Panc1 (cell line): ENCODE measurements around the gene CCN5. TPM values are rescaled to one million over a fixed set of nuclear protein-coding genes. Genes with fewer than 3 reads are reported as not detected.
A peak's percentile ranks its signal among the peaks of the same experiment; 100 is the strongest.
"Not testable (repeated sequence)": the region's sequence is repeated elsewhere in the genome, so short reads cannot be mapped to it uniquely, and the experiment has no call there.

Source experiments
- ATAC-seq: fragments of 200-7000 bp; cut with Tn5 transposase; 2 replicates; pipeline ENCODE4 v1.9.1; 2020; ENCODE audit warnings: mild to moderate bottlenecking, moderate library complexity
- Bru-seq: library from RNA; stranded (reverse); fragments of 400-500 nt; gene quantifications from one replicate; lab custom pipeline; 2021; lab: Mats Ljungman, UMichigan
- BruChase-seq, 2 experiments: library from RNA; stranded (reverse); fragments of 400-500 nt; gene quantifications; one replicate each; lab custom pipeline; 2021; lab: Mats Ljungman, UMichigan
- BruUV-seq: library from RNA; stranded (reverse); fragments of 400-500 nt; replicated peaks from 2 replicates; lab custom pipeline; 2021; lab: Mats Ljungman, UMichigan
- CTCF ChIA-PET: fragments of 300-600 bp; sonication (Branson Sonifier 250); formaldehyde crosslinking; loops from one replicate; lab custom pipeline; 2022; ENCODE audit warnings: antibody characterized with exemption; lab: Charles Lee
- POLR2A ChIA-PET: fragments of 300-600 bp; sonication (Branson Sonifier 250); formaldehyde crosslinking; loops from one replicate; lab custom pipeline; 2022; ENCODE audit warnings: antibody characterized with exemption; lab: Charles Lee
- DNase-seq: peaks from one replicate; pipeline ENCODE4 v3.0.0-alpha.2; 2010; ENCODE audit warnings: low read depth, low spot score
- H3K27ac ChIP-seq: 2 replicates; pipeline ENCODE4 v1.5.1; 2011; ENCODE audit warnings: mild to moderate bottlenecking, low read length, inconsistent platforms
- H3K27me3 ChIP-seq: fragments of 200-500 bp; sonication (Bioruptor generic); 2 replicates; pipeline ENCODE4 v1.6.0; 2014; ENCODE audit warnings: low read length, inconsistent platforms; ENCODE audit not compliant: control insufficient read depth, insufficient read depth
- H3K36me3 ChIP-seq: fragments of 200-500 bp; sonication (Bioruptor generic); 2 replicates; pipeline ENCODE4 v1.5.1; 2014; ENCODE audit warnings: inconsistent platforms, mild to moderate bottlenecking, low read length, moderate library complexity; ENCODE audit not compliant: control insufficient read depth, insufficient read depth
- H3K4me1 ChIP-seq: 2 replicates; pipeline ENCODE4 v1.5.1; 2011; ENCODE audit warnings: inconsistent platforms, mild to moderate bottlenecking, low read length, moderate library complexity; ENCODE audit not compliant: control insufficient read depth, insufficient read depth
- H3K4me3 ChIP-seq, 2 experiments: 2 replicates each; pipeline ENCODE4 v1.5.1; 2011 to 2012; ENCODE audit warnings: low read depth in 2 of 2, low read length in 2 of 2, mild to moderate bottlenecking in 2 of 2, inconsistent platforms in 1 of 2, moderate library complexity in 1 of 2
- H3K9me3 ChIP-seq: fragments of 200-500 bp; sonication (Bioruptor generic); 2 replicates; pipeline ENCODE4 v1.5.1; 2014; ENCODE audit warnings: low read depth, mild to moderate bottlenecking, inconsistent platforms, low read length, moderate library complexity; ENCODE audit not compliant: control insufficient read depth, insufficient read depth
- POLR2AphosphoS5 ChIP-seq: IDR thresholded peaks from 2 replicates; pipeline ENCODE4 v1.6.1; 2012; ENCODE audit warnings: mild to moderate bottlenecking, low read depth, low read length, moderate library complexity
- SIN3A ChIP-seq: IDR thresholded peaks from 2 replicates; pipeline ENCODE4 v1.6.1; 2012; ENCODE audit warnings: low read depth, mild to moderate bottlenecking, low read length, moderate library complexity, borderline replicate concordance; ENCODE audit not compliant: insufficient read depth
- TCF7L2 ChIP-seq: IDR thresholded peaks from 2 replicates; pipeline ENCODE4 v1.6.1; 2011; ENCODE audit warnings: mild to moderate bottlenecking, low read depth, low read length, inconsistent platforms
- in situ Hi-C: cut with HindIII; loops from 2 replicates; pipeline ENCODE4 v1.10.0; 2016; ENCODE audit warnings: low sequenced_read_pairs, low pct_unique_long_range_greater_than_20kb
- intact Hi-C: fragments of 100-400 bp; cut with micrococcal nuclease; formaldehyde crosslinking; loops from one replicate; pipeline ENCODE4 v1.10.0; 2022; ENCODE audit not compliant: unreplicated experiment
- long read RNA-seq: library from polyadenylated mRNA; unstranded; transcript quantifications from one replicate; pipeline ENCODE4 v2.0.0, GENCODE V29; 2021; ENCODE audit not compliant: unreplicated experiment
- polyA plus RNA-seq: library from polyadenylated mRNA; unstranded; fragments of >200 nt; gene quantifications from one replicate; pipeline ENCODE4 v1.2.1, GENCODE V29; 2012; ENCODE audit warnings: missing spikeins; ENCODE audit not compliant: insufficient read length
- total RNA-seq: library from RNA; stranded (reverse); gene quantifications from one replicate; pipeline ENCODE4 v1.2.1, GENCODE V29; 2021; ENCODE audit not compliant: unreplicated experiment
- TF ChIP-seq, protein P1 (sequence below): fragments of 450-650 bp; IDR thresholded peaks from 2 replicates; pipeline ENCODE4 v1.5.1; 2017; ENCODE audit warnings: mild to moderate bottlenecking
- TF ChIP-seq, protein P2 (sequence below), 2 experiments: IDR thresholded peaks; 2 replicates each; pipeline ENCODE4 v1.6.1; 2011 to 2012; ENCODE audit warnings: low read depth in 2 of 2, control low read depth in 1 of 2, low read length in 1 of 2, mild to moderate bottlenecking in 1 of 2, moderate library complexity in 1 of 2; ENCODE audit not compliant: insufficient read depth in 1 of 2

Gene CCN5, protein sequence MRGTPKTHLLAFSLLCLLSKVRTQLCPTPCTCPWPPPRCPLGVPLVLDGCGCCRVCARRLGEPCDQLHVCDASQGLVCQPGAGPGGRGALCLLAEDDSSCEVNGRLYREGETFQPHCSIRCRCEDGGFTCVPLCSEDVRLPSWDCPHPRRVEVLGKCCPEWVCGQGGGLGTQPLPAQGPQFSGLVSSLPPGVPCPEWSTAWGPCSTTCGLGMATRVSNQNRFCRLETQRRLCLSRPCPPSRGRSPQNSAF
- total RNA-seq (15.2 TPM), Bru-seq, nascent RNA (percentile 52 among the genes with signal in this experiment), BruChase-seq, experiment 1, labeled RNA remaining after a 2-hour chase (percentile 35 among the genes with signal in this experiment), BruChase-seq, experiment 2, labeled RNA remaining after a 6-hour chase (percentile 40 among the genes with signal in this experiment)
- 32.0 TPM for polyA plus RNA-seq
- long read RNA-seq, transcript WISP2-201 (4 exons, 1,403 nt), result major isoform, 8 of 20 reads
- long read RNA-seq, partial matches to known transcripts, result 5 of 20 reads
- long read RNA-seq, other reads (novel, unspliced or antisense), result 2 of 20 reads

DNA sequence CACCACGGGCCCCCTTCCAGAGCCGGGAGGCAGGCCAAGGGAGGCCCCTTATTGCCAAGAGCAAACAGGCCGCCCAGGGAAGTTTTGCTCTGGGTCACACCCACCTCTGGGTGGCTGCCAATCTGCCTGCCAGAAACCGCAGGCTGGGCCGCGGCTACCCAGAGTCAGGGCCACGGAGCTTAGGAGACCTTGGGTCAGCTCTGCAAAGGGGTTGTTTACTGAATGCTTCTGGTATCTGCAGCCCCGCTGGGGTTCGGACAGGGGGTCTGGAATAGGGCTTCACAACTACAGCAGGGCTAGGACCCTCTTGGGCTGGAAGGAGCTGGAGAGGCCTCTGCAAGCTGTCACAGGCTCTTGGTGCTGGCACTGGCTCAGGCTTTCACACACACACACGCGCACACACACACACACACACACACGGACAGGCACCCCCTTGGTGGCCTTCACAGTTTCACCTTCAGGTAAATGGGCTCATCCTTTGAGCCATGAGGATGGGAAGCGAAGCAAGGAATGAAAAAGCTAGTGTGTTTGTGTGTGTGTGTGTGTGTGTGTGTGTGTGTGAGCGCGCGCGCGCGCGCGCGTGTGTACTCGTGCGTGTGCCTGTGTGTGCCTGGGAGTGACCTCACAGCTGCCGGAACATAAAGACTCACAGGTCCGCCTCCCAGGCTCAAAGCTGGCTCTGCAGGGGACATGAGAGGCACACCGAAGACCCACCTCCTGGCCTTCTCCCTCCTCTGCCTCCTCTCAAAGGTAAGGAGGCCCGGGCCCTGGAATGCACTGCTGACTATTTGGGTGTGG, at the start of gene CCN5:
CCN5 (plus strand) TSS at position 669 of the 798 bp plus-strand sequence; CDS start at position 691, 22 bp downstream.
- POLR2A ChIA-PET, result interaction anchor here (1.0 kb wide), 1 partner anchor 14 kb away, joined by 3 read pairs; no protein-coding TSS in a partner anchor
- intact Hi-C loops, result no loop called here

DNA sequence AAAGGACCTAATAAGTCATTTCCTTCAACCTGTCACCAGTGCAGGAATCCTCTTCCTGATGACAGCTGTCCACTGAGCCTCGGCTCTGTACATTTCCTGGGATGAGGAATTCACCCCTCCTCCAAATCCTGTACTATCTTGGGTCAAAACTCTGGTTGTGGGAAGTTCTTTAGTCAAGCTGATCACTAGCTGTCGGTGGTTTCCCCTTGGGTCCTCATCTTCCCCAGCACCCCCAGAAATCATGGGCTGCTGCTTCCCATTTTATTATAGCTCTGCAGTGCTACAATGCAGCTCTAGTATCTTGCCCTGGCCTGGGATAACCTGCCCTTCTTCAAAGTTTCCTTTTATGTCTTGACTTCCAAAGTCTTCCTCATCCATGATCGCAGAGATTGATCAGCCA, 49.1 kb upstream of the CCN5 start:
- no peak overlapping the region for H3K27ac ChIP-seq
- intact Hi-C loops (no loop called here), in situ Hi-C loops (no loop called here)
- no peaks in the 10 kb centered on the region for H3K27me3 ChIP-seq
- no peak for DNase-seq
- TF ChIP-seq TCF7L2 (no peak), SIN3A (no peak), POLR2AphosphoS5 (no peak)
- TF ChIP-seq, protein P1, sequence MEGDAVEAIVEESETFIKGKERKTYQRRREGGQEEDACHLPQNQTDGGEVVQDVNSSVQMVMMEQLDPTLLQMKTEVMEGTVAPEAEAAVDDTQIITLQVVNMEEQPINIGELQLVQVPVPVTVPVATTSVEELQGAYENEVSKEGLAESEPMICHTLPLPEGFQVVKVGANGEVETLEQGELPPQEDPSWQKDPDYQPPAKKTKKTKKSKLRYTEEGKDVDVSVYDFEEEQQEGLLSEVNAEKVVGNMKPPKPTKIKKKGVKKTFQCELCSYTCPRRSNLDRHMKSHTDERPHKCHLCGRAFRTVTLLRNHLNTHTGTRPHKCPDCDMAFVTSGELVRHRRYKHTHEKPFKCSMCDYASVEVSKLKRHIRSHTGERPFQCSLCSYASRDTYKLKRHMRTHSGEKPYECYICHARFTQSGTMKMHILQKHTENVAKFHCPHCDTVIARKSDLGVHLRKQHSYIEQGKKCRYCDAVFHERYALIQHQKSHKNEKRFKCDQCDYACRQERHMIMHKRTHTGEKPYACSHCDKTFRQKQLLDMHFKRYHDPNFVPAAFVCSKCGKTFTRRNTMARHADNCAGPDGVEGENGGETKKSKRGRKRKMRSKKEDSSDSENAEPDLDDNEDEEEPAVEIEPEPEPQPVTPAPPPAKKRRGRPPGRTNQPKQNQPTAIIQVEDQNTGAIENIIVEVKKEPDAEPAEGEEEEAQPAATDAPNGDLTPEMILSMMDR, result no peak
- TF ChIP-seq, protein P2, sequence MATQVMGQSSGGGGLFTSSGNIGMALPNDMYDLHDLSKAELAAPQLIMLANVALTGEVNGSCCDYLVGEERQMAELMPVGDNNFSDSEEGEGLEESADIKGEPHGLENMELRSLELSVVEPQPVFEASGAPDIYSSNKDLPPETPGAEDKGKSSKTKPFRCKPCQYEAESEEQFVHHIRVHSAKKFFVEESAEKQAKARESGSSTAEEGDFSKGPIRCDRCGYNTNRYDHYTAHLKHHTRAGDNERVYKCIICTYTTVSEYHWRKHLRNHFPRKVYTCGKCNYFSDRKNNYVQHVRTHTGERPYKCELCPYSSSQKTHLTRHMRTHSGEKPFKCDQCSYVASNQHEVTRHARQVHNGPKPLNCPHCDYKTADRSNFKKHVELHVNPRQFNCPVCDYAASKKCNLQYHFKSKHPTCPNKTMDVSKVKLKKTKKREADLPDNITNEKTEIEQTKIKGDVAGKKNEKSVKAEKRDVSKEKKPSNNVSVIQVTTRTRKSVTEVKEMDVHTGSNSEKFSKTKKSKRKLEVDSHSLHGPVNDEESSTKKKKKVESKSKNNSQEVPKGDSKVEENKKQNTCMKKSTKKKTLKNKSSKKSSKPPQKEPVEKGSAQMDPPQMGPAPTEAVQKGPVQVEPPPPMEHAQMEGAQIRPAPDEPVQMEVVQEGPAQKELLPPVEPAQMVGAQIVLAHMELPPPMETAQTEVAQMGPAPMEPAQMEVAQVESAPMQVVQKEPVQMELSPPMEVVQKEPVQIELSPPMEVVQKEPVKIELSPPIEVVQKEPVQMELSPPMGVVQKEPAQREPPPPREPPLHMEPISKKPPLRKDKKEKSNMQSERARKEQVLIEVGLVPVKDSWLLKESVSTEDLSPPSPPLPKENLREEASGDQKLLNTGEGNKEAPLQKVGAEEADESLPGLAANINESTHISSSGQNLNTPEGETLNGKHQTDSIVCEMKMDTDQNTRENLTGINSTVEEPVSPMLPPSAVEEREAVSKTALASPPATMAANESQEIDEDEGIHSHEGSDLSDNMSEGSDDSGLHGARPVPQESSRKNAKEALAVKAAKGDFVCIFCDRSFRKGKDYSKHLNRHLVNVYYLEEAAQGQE (IDR thresholded peaks at IDR 0.05; ENCODE audit: insufficient read depth in 1 of 2, low read depth in 2 of 2, low read length in 1 of 2), result no peak
- ChIA-PET CTCF (interaction anchor here (1.1 kb wide), 1 partner anchor 81 kb away, joined by 3 read pairs; no protein-coding TSS in a partner anchor), POLR2A (interaction anchor here (0.7 kb wide), 1 partner anchor 63 kb away, joined by 3 read pairs; no protein-coding TSS in a partner anchor)
- BruUV-seq, result no TSS peak
- no peak overlapping the region for H3K4me3 ChIP-seq
- H3K36me3 ChIP-seq, result no peaks in the 10 kb centered on the region
- no peaks in the 10 kb centered on the region for H3K9me3 ChIP-seq
- ATAC-seq, result no peak
- H3K4me1 ChIP-seq, result no peaks in the 10 kb centered on the region

More for the DNA sequence above, at the start of gene CCN5:
- Histone ChIP-seq H3K9me3 (no peaks in the 10 kb centered on the region), H3K27ac (peak within 1 kb of the TSS; percentile 91), H3K36me3 (no peaks in the 10 kb centered on the region), H3K4me3 (peak within 1 kb of the TSS; percentile 1 to 16; a peak in 2 of 4 replicates), H3K4me1 (peaks cover 58% of the 10 kb centered on the region), H3K27me3 (no peaks in the 10 kb centered on the region)
- BruUV-seq, result no TSS peak
- peak; percentile 87 for ATAC-seq
- TF ChIP-seq POLR2AphosphoS5 (peak; percentile 41; the same call in 1 of the 2 replicates), TCF7L2 (peak; percentile 85)
- TF ChIP-seq, protein P2 (IDR thresholded peaks at IDR 0.05; ENCODE audit: insufficient read depth in 1 of 2, low read depth in 2 of 2, low read length in 1 of 2), result no peak
- CTCF ChIA-PET, result no interaction called here
- peak; percentile 71 for DNase-seq
- in situ Hi-C loops, result no loop called here

DNA sequence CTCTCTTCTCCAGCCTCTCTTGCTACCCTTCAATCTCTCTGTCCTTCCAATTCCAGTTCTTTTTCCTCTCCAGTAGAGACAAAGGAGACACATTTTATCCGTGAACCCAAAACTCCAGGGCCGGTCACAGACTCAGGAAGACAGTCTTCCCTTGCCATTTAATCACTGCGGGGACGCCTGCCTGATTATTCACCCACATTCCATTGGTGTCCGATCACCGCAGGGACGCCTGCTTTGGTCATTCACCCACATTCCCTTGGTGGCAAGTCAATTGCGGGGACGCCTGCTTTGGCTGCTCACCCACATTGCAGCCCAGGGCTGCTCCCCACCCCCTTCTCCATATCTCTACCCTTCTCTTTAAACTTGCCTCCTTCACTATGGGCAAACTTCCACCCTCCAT, 44.3 kb upstream of the CCN5 start:
- intact Hi-C loops, H3K9me3 ChIP-seq, POLR2A ChIA-PET, H3K4me3 ChIP-seq, BruUV-seq, CTCF ChIA-PET, H3K27ac ChIP-seq, DNase-seq, in situ Hi-C loops, H3K27me3 ChIP-seq, H3K36me3 ChIP-seq, ATAC-seq, H3K4me1 ChIP-seq: not testable (repeated sequence)
